Measurements from ENCODE around the gene PSME3. TPM values are rescaled to one million over a fixed set of nuclear protein-coding genes. Genes with fewer than 3 reads are reported as not detected.

Gene PSME3
- total RNA-seq, 1 experiment from 2014 or later = 222 TPM

GRCh38 chr17:42868338-42868737, 35.1 kb downstream of the PSME3 start:
- Histone ChIP-seq H2AFZ (ENCODE audit: low read length) (no peak overlapping the region), H2BK20ac (ENCODE audit: low read depth, low read length, poor library complexity, severe bottlenecking) (no peak overlapping the region), H3K79me2 (ENCODE audit: insufficient read depth, low read length) (no peaks in the 10 kb centered on the region), H4K91ac (ENCODE audit: insufficient read length, low read depth, low read length) (no peak overlapping the region), H3K27me3 (ENCODE audit: insufficient read depth, low read length) (no peaks in the 10 kb centered on the region), H3K9me3 (ENCODE audit: control insufficient read depth, low read depth, low read length) (no peaks in the 10 kb centered on the region), H3K14ac (ENCODE audit: insufficient read depth, low read length) (no peak overlapping the region), H3K23ac (ENCODE audit: insufficient read length, low read depth, low read length) (no peak overlapping the region), H2BK12ac (ENCODE audit: insufficient read length, low read depth, low read length) (no peak overlapping the region), H3K4me1 (ENCODE audit: insufficient read depth, low read length) (no peaks in the 10 kb centered on the region), H3K27ac (ENCODE audit: insufficient read length, low read depth, low read length) (no peak overlapping the region), H3K56ac (ENCODE audit: insufficient read length, low read depth, low read length) (no peak overlapping the region), H3K23me2 (ENCODE audit: insufficient read length, low read depth, low read length, poor library complexity, severe bottlenecking) (no peaks in the 10 kb centered on the region), H4K5ac (ENCODE audit: insufficient read length, low read depth, low read length) (no peak overlapping the region), H2AK5ac (ENCODE audit: insufficient read length, low read length) (no peak overlapping the region), H4K8ac (replicated peaks; ENCODE audit: insufficient read length, low read depth, low read length) (no peak overlapping the region), H2BK5ac (ENCODE audit: insufficient read length, low read length) (no peak overlapping the region), H3T11ph (ENCODE audit: low read length) (no peak overlapping the region), H3K18ac (ENCODE audit: insufficient read length, low read depth, low read length) (no peak overlapping the region), H3K9ac (ENCODE audit: extremely low read depth, insufficient read length, low read length) (no peak overlapping the region), H3K4me2 (ENCODE audit: insufficient read depth, insufficient read length, low read length) (no peak overlapping the region), H2BK15ac (ENCODE audit: low read depth, low read length) (no peak overlapping the region), H3K79me1 (ENCODE audit: insufficient read depth, low read depth, low read length, poor library complexity, severe bottlenecking) (no peaks in the 10 kb centered on the region), H3K4ac (ENCODE audit: low read depth, low read length) (no peak overlapping the region), H2BK120ac (ENCODE audit: low read depth, low read length, poor library complexity, severe bottlenecking) (no peak overlapping the region), H4K20me1 (ENCODE audit: control insufficient read depth, insufficient read depth, insufficient read length) (no peaks in the 10 kb centered on the region)
- Mint-ChIP-seq H3K9me3 (peaks cover 20 to 21% of the 10 kb centered on the region in 2 experiments), H3K27me3 (ENCODE audit: low read depth) (peaks cover 11% of the 10 kb centered on the region), H3K36me3 (ENCODE audit: insufficient read depth in 1 of 3, low read depth in 3 of 3) (peaks cover 0 to 9% (median 7%) of the 10 kb centered on the region in 3 experiments; a peak in 6 of 7 replicates), H3K4me3 (no peak overlapping the region), H3K27ac (no peak overlapping the region), H3K4me1 (peaks cover 12 to 20% of the 10 kb centered on the region in 2 experiments)
- TF ChIP-seq, protein P1, sequence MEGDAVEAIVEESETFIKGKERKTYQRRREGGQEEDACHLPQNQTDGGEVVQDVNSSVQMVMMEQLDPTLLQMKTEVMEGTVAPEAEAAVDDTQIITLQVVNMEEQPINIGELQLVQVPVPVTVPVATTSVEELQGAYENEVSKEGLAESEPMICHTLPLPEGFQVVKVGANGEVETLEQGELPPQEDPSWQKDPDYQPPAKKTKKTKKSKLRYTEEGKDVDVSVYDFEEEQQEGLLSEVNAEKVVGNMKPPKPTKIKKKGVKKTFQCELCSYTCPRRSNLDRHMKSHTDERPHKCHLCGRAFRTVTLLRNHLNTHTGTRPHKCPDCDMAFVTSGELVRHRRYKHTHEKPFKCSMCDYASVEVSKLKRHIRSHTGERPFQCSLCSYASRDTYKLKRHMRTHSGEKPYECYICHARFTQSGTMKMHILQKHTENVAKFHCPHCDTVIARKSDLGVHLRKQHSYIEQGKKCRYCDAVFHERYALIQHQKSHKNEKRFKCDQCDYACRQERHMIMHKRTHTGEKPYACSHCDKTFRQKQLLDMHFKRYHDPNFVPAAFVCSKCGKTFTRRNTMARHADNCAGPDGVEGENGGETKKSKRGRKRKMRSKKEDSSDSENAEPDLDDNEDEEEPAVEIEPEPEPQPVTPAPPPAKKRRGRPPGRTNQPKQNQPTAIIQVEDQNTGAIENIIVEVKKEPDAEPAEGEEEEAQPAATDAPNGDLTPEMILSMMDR (conservative IDR thresholded peaks at IDR 0.05) = no peak
- WGBS (ENCODE audit: extremely low coverage, insufficient read length, low lambda C conversion rate) = no CpG with 5 or more reads among the region's 12 CpGs
- DNase-seq = no peak
